Measurements from ENCODE around the gene KIF26B.

KIF26B gene

DNA sequence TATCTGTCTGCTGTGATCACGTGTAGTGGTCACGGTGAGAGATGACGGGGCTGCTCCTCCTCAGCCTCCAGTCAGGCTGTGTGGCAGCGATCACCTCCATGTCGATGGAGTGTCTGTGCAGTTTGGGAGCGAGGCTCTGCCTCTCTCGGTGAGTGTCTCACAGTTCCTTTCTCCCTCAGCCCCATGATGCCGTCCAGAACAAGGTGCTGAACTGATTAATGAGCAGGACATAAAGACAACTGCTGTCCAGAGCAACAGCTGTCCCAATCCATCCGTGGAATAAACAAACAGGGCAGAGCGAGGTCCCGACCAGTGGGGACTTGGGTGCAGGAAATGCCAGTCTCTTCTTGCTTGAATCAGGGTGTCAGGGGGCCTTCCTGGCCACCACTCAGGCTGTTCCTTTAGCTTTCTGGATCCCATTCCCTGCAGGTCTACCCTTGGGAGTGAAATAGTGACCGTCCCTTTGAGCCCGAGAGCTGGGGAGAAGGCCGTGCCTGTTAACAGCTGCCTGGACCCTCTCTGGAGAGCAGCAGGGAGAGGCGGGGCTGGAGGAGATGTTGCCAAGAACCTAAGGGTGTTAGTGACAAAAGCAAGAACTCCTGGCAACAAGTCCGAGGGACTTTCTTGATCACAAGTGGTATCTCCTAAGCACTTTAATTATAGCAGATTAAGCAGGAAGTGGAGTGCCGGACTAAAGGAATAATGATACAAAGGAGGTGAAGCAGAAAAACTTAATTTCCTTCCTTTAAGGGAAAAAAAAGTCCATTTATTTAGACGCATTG lies 443.9 kb downstream of the KIF26B start:
- DNase-seq (ENCODE audit: low spot score) = peak; percentile 33

DNA sequence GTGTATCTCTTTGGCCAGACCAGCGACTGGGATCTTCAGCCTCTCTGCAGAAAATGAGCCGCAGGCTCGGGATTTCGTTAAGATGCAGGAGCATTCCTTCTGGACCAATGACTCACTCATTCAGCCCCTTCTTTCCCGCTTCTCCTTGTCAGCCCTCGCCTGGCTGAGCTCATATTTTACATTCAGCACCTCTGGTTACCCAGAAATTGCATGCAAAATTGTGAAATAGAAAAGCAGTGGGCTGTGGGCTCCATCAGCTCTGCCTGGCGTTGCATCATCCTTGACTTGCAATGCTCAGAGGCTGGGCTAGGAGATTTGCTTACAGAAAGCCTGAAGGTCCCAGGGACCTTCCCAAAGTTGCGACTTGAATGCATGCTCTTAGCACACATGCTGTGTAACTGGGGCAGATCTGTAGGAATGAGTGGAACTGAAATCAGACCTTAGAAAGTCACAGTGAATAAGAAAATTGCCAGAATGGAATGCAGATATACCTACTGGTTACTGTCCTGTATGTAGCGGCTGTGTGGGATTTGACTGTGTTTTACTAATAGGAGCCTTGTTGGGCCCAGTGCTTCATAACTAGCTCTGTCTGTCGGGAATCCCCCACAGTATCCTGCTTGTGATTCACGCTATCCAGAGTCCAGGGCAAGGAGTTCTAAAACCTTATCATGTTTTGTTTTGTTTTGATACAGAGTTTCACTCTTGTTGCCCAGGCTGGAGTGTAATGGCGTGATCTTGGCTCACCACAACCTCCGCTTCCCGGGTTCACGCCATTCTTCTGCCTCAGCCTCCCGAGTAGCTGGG lies 444.8 kb downstream of the KIF26B start:
- peak; percentile 90 for DNase-seq (ENCODE audit: low spot score)

DNA sequence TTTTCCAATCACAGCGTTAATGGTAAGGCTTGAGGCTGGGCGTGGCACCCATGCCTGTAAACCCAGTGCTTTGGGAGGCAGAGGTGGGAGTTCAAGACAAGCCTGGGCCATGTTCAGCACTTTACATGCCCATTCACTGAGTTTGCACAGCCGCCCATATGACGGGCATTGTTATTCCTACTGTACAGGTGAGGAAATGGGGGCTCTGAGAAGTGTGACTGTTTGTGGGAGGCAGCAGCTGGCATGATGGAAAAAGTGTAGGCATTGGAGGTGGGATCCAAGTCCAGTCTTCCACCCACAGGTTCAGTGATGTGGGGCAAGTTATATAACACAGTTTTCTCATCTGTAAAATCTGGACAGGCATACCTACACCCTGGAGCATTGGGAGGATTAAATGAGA lies 445.9 kb downstream of the KIF26B start:
- no peak for DNase-seq (ENCODE audit: low spot score)

DNA sequence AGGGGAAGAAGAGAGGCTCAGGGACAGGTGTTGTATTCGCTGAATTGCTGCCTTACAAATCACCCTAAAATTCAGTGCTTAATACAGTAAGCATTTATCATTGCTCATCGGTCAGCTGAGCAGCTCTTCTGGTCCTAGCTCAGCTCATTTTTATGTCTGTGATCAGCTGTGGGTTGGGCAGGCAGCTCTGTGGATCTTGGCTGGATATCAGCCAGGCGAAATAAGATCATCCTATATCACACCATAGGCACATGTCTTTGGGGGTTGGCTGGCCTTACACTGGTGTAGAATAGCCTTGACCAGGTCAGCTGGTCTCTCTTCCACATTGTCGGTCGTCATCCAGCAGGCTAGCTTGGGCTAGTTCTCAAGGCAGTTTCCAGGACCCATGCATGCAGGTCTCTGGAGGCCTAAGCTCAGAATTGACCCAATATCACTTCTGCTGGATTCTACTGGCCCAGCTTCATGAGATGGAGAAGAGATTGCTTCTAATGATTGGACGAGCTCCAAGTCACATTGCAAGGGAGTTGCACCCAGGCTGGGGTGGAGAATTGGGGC lies 448.6 kb downstream of the KIF26B start:
- DNase-seq (ENCODE audit: low spot score) = no peak

DNA sequence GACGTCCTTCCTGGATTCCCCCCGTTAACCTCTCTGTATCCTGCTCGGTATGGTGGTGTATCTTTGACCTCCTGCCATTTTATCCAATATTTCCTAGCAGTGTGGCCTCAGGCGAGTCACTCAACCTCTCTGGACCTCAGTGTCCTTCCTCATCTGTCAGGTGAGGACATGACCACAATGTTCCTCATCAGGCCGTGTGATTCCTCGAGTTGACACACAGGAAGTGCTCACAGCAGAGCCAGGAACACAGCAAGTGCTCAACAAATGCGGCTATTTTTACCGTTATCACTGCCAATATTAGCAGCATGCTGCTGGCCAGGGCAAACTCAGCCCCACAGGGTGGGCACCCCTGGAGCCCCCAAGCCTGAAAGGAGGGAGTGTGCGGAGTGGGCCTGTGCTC lies 450.2 kb downstream of the KIF26B start:
- DNase-seq (ENCODE audit: low spot score) = no peak

DNA sequence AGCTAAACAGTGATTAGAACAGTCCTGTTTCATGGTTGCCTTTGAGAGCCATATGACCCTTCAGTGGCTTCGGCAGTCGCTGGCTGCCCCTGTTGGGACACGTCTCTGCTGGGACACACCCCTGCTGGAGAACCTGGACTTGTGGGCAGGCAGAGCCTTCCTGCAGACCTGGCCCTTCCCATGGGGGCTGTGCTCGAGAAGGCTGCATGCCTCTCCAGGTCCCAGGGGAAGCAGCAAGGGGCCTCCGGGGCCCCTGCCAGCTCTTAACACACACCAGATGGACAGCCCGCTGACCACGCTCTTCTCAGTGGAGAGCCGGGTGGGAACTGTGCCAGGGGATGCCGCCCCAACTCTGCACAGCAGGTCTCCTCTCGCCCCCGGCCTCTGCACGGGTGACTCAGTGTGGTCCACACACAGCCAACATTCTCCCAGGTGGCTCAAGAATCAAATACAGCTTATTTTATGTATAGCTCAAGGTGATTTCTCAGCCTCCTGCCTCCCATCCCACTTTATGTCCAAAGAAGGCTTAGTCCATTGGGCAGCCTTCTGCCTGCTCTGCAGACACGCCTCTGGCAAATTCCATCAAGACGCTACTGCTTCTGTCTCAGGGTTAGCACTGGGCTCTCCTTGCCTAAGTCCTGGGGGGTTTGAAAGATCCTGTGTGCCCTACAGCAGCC lies 450.8 kb downstream of the KIF26B start:
- peak; percentile 79 for DNase-seq (ENCODE audit: low spot score)

DNA sequence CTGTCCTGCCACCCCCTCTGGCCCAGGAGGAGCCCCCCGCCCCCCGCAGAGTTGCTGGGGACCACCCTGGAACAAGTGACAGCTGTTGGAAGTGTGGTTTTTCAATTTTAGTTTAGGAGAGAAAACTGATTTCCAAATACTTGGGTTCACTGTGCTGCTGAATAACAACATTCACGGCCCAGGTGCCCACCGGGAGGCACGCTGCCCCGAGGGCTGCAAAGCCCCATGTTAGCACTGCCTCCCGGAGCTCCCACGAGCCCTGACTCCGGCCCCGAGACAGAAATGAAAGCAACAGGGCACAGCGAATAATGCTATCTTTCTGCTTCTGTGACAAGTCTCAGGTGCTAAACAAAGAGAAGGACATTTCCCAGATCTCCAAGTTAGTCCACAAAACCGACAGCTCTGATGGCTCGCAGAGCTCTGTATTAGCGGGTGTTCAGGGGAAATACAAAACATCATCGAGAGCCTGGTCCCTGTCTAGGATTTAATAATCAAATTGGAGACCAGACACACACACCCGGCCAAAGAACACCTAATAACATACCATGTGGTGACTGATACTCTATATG lies 451.5 kb downstream of the KIF26B start:
- no peak for DNase-seq (ENCODE audit: low spot score)

DNA sequence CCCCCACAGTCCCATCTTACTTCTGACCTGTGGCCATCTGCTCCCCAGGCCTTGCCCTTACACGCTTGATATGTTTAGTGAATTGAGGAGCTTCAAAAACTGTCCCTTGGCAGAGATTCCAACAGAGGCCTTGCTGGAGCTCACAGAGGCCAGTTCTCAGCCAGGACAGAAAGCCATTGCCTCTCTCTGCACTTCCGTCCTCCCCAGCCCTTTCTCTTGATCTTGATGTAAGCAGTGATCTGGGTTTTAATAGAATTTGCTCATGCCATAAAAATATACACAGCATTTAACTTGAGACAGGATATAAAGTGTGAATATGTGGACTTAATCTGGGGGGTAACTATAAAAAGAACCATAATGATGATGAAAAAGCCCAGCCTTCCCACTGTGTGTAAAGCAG lies 453.5 kb downstream of the KIF26B start:
- DNase-seq (ENCODE audit: low spot score) = no peak

DNA sequence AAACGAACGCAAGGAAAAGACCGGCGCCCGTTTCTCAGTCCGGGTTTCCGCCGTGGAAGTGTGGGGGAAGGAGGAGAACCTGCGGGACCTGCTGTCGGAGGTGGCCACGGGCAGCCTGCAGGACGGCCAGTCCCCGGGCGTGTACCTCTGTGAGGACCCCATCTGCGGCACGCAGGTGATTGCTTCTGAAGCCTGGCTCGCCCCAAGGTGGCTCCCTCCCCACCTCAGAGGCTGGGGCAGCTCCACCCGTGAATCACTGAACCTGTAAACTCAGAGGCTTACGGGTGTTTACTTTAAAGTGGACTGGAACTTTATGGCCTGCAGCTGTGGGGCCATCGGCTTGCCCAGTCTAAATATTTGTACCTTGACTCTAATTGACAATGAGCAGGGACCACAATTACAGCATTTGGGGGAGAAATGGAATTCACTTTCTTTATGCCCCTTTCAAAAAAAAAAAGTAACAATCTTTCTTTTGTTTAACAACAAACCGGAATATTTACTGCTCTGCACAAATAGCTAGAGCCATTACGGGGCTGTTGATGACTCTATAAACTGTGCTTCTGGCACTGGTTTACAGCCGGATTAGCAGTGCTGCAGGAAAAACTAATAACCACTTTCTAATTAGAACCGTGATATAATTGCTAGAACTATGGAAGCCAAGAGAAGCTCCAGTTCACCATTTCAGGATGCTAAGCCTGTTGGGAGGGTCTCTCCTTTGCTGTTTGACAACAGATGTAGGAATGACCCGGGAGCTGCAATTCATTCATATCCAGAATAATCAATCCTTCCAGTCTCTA lies 454.8 kb downstream of the KIF26B start:
- DNase-seq (ENCODE audit: low spot score) = no peak

DNA sequence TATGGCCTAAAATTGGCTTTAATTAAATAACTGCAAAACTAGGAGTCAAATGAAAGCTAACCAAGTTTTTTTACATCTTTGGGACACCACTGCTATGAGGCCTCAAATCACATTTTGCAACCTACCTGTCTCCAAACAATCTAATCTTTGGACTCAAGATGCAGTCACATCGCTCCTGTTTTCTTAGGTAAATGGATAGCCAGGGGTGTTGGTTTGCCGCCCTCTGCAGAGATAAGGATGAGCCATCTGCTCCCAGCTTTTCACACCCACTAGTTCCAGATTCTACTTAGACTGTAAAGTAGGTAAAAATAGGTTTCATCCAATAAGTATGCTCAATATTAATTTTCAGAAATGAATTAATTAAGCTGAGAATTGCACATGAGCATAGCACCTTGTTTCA lies 456.5 kb downstream of the KIF26B start:
- DNase-seq (ENCODE audit: low spot score) = no peak

DNA sequence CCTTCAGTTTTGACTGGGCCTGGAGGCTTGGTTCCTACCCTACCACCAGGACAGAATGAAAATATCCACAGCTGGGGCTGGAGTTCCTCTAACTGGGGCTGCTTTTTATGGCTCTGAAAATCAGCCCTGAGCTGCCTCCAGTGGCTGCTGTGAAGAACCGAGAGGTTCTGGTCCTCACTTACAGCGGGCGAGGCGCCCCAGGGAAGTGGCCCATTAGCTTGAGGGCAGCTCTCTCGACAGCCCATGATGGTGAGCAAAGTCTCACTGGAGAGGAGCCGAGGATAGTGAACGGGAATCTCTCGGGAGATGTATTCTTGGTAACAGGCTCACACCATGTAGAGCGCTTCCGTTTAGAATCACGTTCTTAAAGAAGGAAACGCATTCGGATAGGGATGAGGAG lies 459.7 kb downstream of the KIF26B start:
- peak; percentile 15 for DNase-seq (ENCODE audit: low spot score)

DNA sequence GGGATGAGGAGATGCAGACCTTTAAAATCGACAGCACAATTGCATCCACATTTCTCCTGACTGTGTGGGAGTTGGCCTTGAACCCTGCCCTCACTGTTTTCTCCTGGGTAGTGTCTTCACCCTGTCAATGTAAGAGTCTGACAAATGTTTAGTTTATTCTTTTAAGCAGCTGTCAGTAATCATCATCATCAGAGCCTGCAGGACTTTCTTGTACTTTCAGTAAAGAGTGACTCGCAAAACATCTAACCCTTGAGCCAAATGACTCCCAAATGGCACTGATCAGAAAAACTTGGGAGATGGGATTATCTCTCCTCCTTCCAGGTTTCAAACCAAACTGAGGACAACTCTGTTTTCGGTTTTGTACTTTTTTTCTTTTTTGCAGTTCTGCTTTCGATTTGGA lies 460.2 kb downstream of the KIF26B start:
- DNase-seq (ENCODE audit: low spot score) = no peak

DNA sequence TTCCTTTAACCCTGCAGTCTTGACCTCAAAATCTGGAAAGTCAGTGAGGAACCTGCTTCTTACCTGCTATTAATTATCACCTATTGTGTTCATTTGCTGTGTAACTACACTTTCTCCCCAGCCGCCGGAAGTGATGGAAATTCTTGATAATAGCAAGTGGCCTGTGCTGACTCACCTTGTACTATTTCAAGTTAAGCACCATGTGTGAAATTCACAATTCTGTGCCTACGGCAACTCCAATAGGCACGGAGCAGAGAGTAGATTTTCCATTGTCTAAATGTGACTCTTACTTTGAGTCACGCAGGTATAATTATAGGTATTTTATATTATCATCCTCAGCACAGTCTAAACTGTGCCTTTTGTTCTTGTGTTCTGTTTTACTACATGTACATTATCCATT lies 466.8 kb downstream of the KIF26B start:
- no peak for DNase-seq (ENCODE audit: low spot score)

DNA sequence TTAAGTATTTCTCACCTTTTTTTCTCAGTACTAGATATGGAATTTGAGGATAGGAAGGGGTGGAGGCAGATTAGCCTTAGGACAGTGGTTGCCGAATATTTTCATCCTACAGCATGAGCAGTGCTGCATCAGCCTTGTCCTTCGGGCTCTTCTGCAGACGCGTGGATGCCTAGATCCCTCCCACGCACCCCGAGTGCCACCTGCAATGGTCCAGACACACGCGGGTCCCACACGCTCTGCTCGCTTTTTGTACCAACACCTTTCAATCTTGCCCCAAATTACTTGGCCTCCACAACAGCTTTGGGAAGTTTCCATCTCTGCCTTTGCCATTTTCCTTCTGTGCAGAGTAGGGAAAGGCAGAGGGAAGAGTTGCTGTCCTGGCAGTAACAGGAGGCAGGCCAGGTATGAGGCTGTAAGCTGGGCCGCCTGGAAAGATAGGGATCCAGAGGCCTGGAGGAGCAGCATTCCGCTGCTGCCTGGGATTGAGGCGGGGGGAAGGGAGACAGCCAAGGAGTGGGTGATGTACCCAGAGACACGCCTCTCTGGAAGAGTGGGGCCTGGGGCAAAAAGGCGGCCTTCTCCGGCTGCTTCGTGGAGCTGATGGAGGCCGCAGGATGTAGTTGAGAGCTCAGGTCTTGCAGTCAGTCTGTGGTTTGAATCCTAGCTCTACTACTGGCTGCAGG lies 467.7 kb downstream of the KIF26B start:
- DNase-seq (ENCODE audit: low spot score) = no peak

DNA sequence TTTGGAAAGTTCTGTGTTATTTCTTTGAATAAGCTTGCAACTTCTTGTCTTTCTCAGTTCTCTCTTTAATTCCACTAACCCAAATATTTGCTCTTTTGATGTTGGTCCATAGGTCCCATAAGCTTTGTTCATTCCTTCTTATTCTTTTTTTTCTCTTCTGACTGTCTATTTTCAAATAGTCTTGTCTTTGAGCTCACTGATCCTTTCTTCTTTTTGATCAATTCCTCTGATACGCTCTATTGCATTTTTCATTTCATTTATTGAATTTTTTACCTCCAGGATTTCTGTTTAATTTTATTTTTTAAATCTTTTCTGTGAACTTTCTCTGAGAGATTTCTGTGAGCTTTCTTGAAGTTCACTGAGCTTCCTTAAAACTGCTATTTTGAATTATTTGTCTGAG lies 486.6 kb downstream of the KIF26B start:
- no peak for DNase-seq (ENCODE audit: low spot score)

DNA sequence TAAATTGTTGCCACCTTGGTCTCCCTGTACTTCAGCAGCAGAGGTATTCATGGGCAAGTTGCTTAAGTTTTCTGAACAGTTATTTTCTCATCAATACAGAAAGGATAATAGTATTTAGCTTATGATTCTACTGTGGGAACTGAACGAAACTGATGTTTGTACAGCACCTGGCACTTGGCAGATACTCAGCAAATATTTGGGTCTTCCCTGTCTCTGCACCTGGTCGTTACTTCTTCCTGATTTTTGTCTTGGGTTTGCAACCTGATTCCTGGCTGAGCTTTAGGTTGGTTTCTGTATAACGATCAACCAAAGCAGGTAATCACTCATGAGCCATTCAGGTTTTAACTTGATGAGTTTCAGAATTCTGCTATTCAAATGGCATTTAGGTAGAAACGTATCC lies 490.6 kb downstream of the KIF26B start:
- DNase-seq (ENCODE audit: low spot score) = no peak

DNA sequence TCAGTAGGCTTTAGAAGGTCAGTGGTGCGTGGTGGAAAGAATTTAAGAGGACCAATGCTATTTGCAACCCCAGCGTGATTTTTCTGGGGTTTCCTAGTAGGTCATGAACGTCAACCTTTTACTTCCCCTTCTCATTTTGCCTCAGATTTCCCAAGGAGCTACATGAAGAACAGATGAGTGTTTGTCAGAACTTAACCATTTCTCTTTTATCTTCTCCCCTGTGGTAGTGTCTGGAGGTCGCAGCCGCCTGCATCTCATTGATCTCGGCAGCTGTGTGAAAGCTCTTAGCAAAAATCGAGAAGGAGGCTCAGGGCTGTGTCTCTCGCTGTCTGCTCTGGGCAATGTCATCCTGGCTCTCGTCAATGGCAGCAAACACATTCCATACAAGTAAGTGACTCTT lies 491.1 kb downstream of the KIF26B start:
- DNase-seq (ENCODE audit: low spot score) = no peak

DNA sequence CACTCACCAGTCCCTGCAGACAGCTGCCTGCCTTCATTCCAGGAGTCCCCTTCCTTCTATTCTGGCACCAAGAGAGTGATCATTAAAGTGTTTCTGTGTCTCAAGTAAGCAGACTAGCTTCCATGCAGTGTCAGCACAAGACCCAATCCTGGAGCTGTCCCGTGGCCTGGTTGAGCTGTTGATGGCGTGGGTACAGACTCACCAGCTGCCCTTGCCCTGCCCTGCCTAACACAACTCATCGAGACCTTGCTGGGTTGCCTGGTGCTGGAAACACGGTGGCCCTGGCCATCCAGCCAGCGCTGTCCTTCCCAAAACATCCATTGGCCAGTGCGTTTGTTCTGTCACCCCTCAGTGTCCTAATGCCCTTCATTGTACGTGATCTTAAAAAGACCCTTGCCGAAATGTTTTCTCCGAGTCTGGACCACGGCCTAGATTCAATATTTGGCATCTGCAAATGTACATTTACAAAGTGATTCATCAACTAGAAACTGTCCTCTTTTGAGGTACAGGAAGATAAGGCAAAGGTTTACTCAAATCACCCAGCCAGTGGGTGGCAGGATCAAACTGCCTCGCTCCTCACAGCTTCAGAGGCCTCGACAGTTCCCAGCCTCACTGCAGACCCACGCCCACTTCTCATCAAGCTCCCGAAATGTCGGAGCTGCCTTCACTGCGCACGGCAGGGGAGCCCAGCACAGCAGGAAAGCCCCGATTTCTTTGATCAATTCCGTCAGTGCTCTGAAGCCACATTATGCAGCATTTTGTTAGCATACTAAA lies 494.2 kb downstream of the KIF26B start:
- DNase-seq (ENCODE audit: low spot score) = no peak

DNA sequence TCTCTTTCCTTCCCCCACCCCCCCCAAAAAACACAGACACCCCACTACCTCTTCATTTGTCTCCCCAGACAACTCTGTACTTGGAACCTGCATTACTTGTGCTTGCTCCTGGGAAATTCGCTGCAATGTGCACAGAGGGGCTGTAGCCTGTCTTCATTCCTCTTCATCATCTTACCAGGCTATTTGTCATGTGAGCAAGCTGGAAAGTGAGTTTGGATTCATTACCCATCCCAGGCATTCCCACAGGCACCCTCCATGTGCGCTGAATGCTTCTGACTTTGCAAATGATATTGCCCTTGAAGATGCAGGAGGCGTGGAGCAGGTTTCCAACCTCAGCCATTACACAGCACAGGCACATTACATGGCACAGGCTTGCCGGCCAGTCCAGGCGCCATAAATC lies 494.9 kb downstream of the KIF26B start:
- no peak for DNase-seq (ENCODE audit: low spot score)

DNA sequence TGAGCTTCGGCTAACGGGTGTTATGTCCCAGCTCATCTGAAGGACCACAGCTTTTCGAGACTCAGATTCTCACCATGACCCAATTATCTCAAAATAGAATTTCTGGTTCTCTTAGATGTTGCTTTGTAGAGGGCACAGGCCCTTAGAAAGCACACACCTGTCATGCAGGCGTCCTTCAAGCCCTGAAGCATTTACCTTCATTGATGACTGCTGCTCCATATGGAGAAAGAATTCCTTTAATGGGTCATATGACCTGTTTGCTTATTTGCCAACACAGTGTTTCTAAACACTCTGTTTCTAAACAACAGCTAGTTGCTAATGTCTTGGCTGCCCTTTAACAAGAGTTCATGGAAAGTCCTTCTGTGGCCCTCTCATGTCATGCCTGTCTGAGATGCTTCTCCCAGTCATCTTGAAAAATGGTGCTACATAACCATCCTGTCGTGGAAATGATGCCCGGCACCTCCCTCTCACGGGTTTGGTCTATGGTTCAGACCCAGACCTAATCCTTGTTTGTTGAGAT lies 495.7 kb downstream of the KIF26B start:
- no peak for DNase-seq (ENCODE audit: low spot score)

Data from AG08395 (cell line).